Measurements from ENCODE around the gene GRID2IP. TPM values are rescaled to one million over a fixed set of nuclear protein-coding genes. Genes with fewer than 3 reads are reported as not detected.

The GRID2IP gene
- total and polyA plus RNA-seq, 10 of the 15 experiments (the other 5 are each of a cell fraction or from before 2014, with no cell fraction given) = not detected

DNA sequence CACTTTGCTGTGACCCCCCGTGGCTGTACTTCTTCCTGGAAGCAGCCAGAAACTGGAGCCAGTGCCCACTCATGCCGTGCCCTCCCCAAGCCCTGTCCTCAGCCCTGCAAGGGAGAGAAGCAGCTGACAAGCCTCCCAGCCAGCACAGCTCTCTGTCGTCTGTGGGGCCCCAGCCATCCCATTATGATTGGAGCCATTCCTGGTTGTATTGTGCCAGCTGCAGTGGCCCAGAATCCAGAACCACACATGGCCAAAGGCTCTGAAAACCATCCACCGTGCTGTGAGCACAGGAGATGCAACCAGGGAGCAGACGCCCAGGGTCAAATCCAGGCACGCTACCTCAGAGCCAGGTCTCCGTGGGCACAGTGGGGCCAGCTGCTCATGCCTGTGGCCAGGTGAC is 18.7 kb downstream of the GRID2IP start:
- no TSS peak for BruUV-seq (replicated peaks)
- in situ Hi-C loops (cut with MboI) = no loop called here
- TF ChIP-seq ZNF274 (IDR thresholded peaks at IDR 0.05; ENCODE audit: insufficient read depth, insufficient read length) (no peak), PAX5 (IDR thresholded peaks at IDR 0.05; ENCODE audit: borderline replicate concordance, low read depth, low read length) (no peak), CBFB (IDR thresholded peaks at IDR 0.05; ENCODE audit: low read depth) (no peak), MTA3 (IDR thresholded peaks at IDR 0.05; ENCODE audit: borderline replicate concordance, low read length) (no peak), NFYB (IDR thresholded peaks at IDR 0.05; ENCODE audit: insufficient read depth, low read depth, low read length) (no peak), NFIC (IDR thresholded peaks at IDR 0.05; ENCODE audit: low read depth, low read length) (no peak), ZNF622 (IDR thresholded peaks at IDR 0.05) (no peak), MEF2A (IDR thresholded peaks at IDR 0.05; ENCODE audit: insufficient read depth, low read depth, low read length) (no peak), SRF (IDR thresholded peaks at IDR 0.05; ENCODE audit: low read depth in 2 of 2, low read length in 2 of 2) (no peak), MXI1 (IDR thresholded peaks at IDR 0.05; ENCODE audit: low read depth, low read length) (no peak), ESRRA (IDR thresholded peaks at IDR 0.05; ENCODE audit: low read length) (no peak)
- TF ChIP-seq, protein P1, sequence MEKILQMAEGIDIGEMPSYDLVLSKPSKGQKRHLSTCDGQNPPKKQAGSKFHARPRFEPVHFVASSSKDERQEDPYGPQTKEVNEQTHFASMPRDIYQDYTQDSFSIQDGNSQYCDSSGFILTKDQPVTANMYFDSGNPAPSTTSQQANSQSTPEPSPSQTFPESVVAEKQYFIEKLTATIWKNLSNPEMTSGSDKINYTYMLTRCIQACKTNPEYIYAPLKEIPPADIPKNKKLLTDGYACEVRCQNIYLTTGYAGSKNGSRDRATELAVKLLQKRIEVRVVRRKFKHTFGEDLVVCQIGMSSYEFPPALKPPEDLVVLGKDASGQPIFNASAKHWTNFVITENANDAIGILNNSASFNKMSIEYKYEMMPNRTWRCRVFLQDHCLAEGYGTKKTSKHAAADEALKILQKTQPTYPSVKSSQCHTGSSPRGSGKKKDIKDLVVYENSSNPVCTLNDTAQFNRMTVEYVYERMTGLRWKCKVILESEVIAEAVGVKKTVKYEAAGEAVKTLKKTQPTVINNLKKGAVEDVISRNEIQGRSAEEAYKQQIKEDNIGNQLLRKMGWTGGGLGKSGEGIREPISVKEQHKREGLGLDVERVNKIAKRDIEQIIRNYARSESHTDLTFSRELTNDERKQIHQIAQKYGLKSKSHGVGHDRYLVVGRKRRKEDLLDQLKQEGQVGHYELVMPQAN (conservative IDR thresholded peaks at IDR 0.05) = no peak
- TF ChIP-seq, protein P2, sequence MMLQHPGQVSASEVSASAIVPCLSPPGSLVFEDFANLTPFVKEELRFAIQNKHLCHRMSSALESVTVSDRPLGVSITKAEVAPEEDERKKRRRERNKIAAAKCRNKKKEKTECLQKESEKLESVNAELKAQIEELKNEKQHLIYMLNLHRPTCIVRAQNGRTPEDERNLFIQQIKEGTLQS (IDR thresholded peaks at IDR 0.05; ENCODE audit: borderline replicate concordance, extremely low read depth, low read depth, low read length) = no peak
- TF ChIP-seq, protein P3, sequence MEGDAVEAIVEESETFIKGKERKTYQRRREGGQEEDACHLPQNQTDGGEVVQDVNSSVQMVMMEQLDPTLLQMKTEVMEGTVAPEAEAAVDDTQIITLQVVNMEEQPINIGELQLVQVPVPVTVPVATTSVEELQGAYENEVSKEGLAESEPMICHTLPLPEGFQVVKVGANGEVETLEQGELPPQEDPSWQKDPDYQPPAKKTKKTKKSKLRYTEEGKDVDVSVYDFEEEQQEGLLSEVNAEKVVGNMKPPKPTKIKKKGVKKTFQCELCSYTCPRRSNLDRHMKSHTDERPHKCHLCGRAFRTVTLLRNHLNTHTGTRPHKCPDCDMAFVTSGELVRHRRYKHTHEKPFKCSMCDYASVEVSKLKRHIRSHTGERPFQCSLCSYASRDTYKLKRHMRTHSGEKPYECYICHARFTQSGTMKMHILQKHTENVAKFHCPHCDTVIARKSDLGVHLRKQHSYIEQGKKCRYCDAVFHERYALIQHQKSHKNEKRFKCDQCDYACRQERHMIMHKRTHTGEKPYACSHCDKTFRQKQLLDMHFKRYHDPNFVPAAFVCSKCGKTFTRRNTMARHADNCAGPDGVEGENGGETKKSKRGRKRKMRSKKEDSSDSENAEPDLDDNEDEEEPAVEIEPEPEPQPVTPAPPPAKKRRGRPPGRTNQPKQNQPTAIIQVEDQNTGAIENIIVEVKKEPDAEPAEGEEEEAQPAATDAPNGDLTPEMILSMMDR (IDR thresholded peaks at IDR 0.05 in 2 of 3, conservative IDR thresholded peaks at IDR 0.05 in 1 of 3; ENCODE audit: control insufficient read depth in 2 of 3, extremely low read depth in 1 of 3, insufficient read depth in 1 of 3, low read depth in 3 of 3, low read length in 3 of 3) = no peak
- TF ChIP-seq, protein P4, sequence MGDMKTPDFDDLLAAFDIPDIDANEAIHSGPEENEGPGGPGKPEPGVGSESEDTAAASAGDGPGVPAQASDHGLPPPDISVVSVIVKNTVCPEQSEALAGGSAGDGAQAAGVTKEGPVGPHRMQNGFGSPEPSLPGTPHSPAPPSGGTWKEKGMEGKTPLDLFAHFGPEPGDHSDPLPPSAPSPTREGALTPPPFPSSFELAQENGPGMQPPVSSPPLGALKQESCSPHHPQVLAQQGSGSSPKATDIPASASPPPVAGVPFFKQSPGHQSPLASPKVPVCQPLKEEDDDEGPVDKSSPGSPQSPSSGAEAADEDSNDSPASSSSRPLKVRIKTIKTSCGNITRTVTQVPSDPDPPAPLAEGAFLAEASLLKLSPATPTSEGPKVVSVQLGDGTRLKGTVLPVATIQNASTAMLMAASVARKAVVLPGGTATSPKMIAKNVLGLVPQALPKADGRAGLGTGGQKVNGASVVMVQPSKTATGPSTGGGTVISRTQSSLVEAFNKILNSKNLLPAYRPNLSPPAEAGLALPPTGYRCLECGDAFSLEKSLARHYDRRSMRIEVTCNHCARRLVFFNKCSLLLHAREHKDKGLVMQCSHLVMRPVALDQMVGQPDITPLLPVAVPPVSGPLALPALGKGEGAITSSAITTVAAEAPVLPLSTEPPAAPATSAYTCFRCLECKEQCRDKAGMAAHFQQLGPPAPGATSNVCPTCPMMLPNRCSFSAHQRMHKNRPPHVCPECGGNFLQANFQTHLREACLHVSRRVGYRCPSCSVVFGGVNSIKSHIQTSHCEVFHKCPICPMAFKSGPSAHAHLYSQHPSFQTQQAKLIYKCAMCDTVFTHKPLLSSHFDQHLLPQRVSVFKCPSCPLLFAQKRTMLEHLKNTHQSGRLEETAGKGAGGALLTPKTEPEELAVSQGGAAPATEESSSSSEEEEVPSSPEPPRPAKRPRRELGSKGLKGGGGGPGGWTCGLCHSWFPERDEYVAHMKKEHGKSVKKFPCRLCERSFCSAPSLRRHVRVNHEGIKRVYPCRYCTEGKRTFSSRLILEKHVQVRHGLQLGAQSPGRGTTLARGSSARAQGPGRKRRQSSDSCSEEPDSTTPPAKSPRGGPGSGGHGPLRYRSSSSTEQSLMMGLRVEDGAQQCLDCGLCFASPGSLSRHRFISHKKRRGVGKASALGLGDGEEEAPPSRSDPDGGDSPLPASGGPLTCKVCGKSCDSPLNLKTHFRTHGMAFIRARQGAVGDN (IDR thresholded peaks at IDR 0.05) = no peak

More for the DNA sequence above, 18.7 kb downstream of the GRID2IP start:
- Histone ChIP-seq H3K4me2 (ENCODE audit: control insufficient read depth, insufficient read depth) (no peak overlapping the region), H3K79me2 (ENCODE audit: control insufficient read depth, insufficient read depth, low read length) (no peaks in the 10 kb centered on the region), H3K4me3 (no peak overlapping the region), H4K20me1 (ENCODE audit: control insufficient read depth, insufficient read depth) (no peaks in the 10 kb centered on the region), H3K4me1 (ENCODE audit: control insufficient read depth, insufficient read depth, low read length) (peaks cover 4% of the 10 kb centered on the region), H3K27me3 (replicated peaks in 1 of 2; ENCODE audit: control insufficient read depth in 2 of 2, insufficient read depth in 2 of 2, low read length in 1 of 2) (peaks cover 2 to 5% of the 10 kb centered on the region in 2 experiments), H3K9me3 (replicated peaks; ENCODE audit: control insufficient read depth, insufficient read depth, low read length) (no peaks in the 10 kb centered on the region), H3K36me3 (ENCODE audit: control insufficient read depth in 2 of 2, insufficient read depth in 2 of 2, low read length in 1 of 2) (no peaks in the 10 kb centered on the region), H2AFZ (ENCODE audit: control insufficient read depth, low read depth, low read length) (no peak overlapping the region), H3K9ac (ENCODE audit: control insufficient read depth, insufficient read depth, low read length) (no peak overlapping the region), H3K27ac (ENCODE audit: control insufficient read depth, insufficient read depth) (no peak overlapping the region)
- 54% methylated on average over 7 of the region's 7 CpGs for WGBS (ENCODE audit: insufficient coverage, insufficient replicate concordance, low lambda C conversion rate, missing lambda C conversion rate)
- intact Hi-C loops (cut with micrococcal nuclease; ENCODE audit: unreplicated experiment) = no loop called here
- no peak for DNase-seq (ENCODE audit: low read depth, low spot score)
- no peak for ATAC-seq
- RAD21 ChIA-PET (ENCODE audit: unreplicated experiment) = no interaction called here
- no peak for FAIRE-seq
- CTCF ChIA-PET = interaction anchor here (0.9 kb wide), 2 partner anchors 17 to 43 kb away, joined by 3 read pairs; no protein-coding TSS in a partner anchor
- POLR2A ChIA-PET = no interaction called here
- SMC1A ChIA-PET (ENCODE audit: uncharacterized antibody, unreplicated experiment) = no interaction called here

Measured in GM12878 (cell line).